ENCODE data around the gene PEX11G.
"Not testable (repeated sequence)": the region's sequence is repeated elsewhere in the genome, so short reads cannot be mapped to it uniquely, and the experiment has no call there.

PEX11G gene

GRCh38 chr19:7467009-7467989, 21.5 kb downstream of the PEX11G start:
- DNase-seq (ENCODE audit: low spot score): no peak

- no peak for DNase-seq (ENCODE audit: low spot score)
These were observed 25.3 kb downstream of the PEX11G start for GRCh38 chr19:7463575-7463974.

GRCh38 chr19:7461841-7462629, 26.8 kb downstream of the PEX11G start:
- DNase-seq (ENCODE audit: low spot score): no peak

- no peak for DNase-seq (ENCODE audit: low spot score)
These were observed 28.3 kb downstream of the PEX11G start for GRCh38 chr19:7460562-7460966.

GRCh38 chr19:7459773-7460172, 29.1 kb downstream of the PEX11G start:
- DNase-seq (ENCODE audit: low spot score): no peak

GRCh38 chr19:7458675-7459074, 30.2 kb downstream of the PEX11G start:
- no peak for DNase-seq (ENCODE audit: low spot score)

GRCh38 chr19:7456964-7457541, 31.8 kb downstream of the PEX11G start:
- DNase-seq (ENCODE audit: low spot score): no peak

- no peak for DNase-seq (ENCODE audit: low spot score)
These were observed 33.1 kb downstream of the PEX11G start for GRCh38 chr19:7455600-7456296.

- DNase-seq (ENCODE audit: low spot score): no peak
These were observed 33.8 kb downstream of the PEX11G start for GRCh38 chr19:7454998-7455397.

GRCh38 chr19:7450243-7451223, 38.3 kb downstream of the PEX11G start:
- DNase-seq (ENCODE audit: low spot score): no peak

- not testable (repeated sequence) for DNase-seq (ENCODE audit: low spot score)
These were observed 39.3 kb downstream of the PEX11G start for GRCh38 chr19:7449391-7450070.

GRCh38 chr19:7447648-7448047, 41.2 kb downstream of the PEX11G start:
- DNase-seq (ENCODE audit: low spot score): no peak

GRCh38 chr19:7445104-7445503, 43.7 kb downstream of the PEX11G start:
- DNase-seq (ENCODE audit: low spot score): no peak

GRCh38 chr19:7444042-7444441, 44.8 kb downstream of the PEX11G start:
- DNase-seq (ENCODE audit: low spot score): no peak

- no peak for DNase-seq (ENCODE audit: low spot score)
These were observed 46.4 kb downstream of the PEX11G start for GRCh38 chr19:7442423-7442822.

- DNase-seq (ENCODE audit: low spot score): no peak
These were observed 47.2 kb downstream of the PEX11G start for GRCh38 chr19:7441468-7442146.

GRCh38 chr19:7440188-7440975, 48.5 kb downstream of the PEX11G start:
- no peak for DNase-seq (ENCODE audit: low spot score)

- DNase-seq (ENCODE audit: low spot score): no peak
These were observed 53.2 kb downstream of the PEX11G start for GRCh38 chr19:7435586-7435985.

- no peak for DNase-seq (ENCODE audit: low spot score)
These were observed 54.4 kb downstream of the PEX11G start for GRCh38 chr19:7434391-7434790.
